HepG2 (cell line): ENCODE measurements around the gene ASPM. TPM values are rescaled to one million over a fixed set of nuclear protein-coding genes. Genes with fewer than 3 reads are reported as not detected.

Source experiments
- CEBPG ChIP-seq: IDR thresholded peaks from 2 replicates; pipeline ENCODE4 v1.6.1; 2016
- EP300 ChIP-seq, 3 experiments: sonication (generic) in 1 of 3; formaldehyde crosslinking in 1 of 3; IDR thresholded peaks; 2 replicates each; pipeline versions ENCODE4 v1.5.1 to v1.6.1; 2011 to 2020; ENCODE audit warnings: low read depth in 2 of 3, low read length in 2 of 3, borderline replicate concordance in 1 of 3, improper control_type of control experiment in 1 of 3, mild to moderate bottlenecking in 1 of 3, missing genetic modification reagents in 1 of 3, moderate library complexity in 1 of 3
- FOXM1 ChIP-seq: sonication (generic); formaldehyde crosslinking; IDR thresholded peaks from 2 replicates; pipeline ENCODE4 v1.5.0; 2020; ENCODE audit warnings: missing genetic modification reagents
- HNF4A ChIP-seq: sonication (generic); formaldehyde crosslinking; IDR thresholded peaks from 2 replicates; pipeline ENCODE4 v1.4.0; 2020; ENCODE audit warnings: missing genetic modification reagents
- ISL2 ChIP-seq: sonication (generic); formaldehyde crosslinking; IDR thresholded peaks from 2 replicates; pipeline ENCODE4 v1.5.0; 2020; ENCODE audit warnings: missing genetic modification reagents
- ISX ChIP-seq: sonication (generic); formaldehyde crosslinking; conservative IDR thresholded peaks from 2 replicates; pipeline ENCODE4 v1.5.0; 2020; ENCODE audit warnings: missing genetic modification reagents
- KAT2B ChIP-seq: fragments of 150-350 bp; IDR thresholded peaks from 2 replicates; pipeline ENCODE4 v1.6.1; 2014; ENCODE audit warnings: low read depth, low read length, borderline replicate concordance
- KDM6A ChIP-seq: IDR thresholded peaks from 2 replicates; pipeline ENCODE4 v1.6.1; 2016; ENCODE audit warnings: low read depth
- MBD4 ChIP-seq: IDR thresholded peaks from 2 replicates; pipeline ENCODE4 v1.6.1; 2012; ENCODE audit warnings: low read length, inconsistent platforms, borderline replicate concordance
- MIER2 ChIP-seq: IDR thresholded peaks from 2 replicates; pipeline ENCODE4 v1.6.1; 2016; ENCODE audit warnings: missing biosample characterization, missing genetic modification reagents
- MYNN ChIP-seq: sonication (generic); formaldehyde crosslinking; IDR thresholded peaks from 2 replicates; pipeline ENCODE4 v1.4.0; 2020; ENCODE audit warnings: mild to moderate bottlenecking, low read depth, missing genetic modification reagents
- NFKBIZ ChIP-seq: IDR thresholded peaks from 2 replicates; pipeline ENCODE4 v1.6.1; 2018; ENCODE audit warnings: missing genetic modification reagents, missing compliant biosample characterization
- PAX8 ChIP-seq: sonication (generic); formaldehyde crosslinking; IDR thresholded peaks from 2 replicates; pipeline ENCODE4 v1.8.0; 2022; ENCODE audit warnings: mild to moderate bottlenecking, missing genetic modification reagents, borderline replicate concordance
- PRPF4 ChIP-seq: fragments of 200-400 bp; formaldehyde crosslinking; IDR thresholded peaks from 2 replicates; pipeline ENCODE4 v1.6.1; 2016; ENCODE audit warnings: low read length, low read depth; ENCODE audit not compliant: poor library complexity, severe bottlenecking
- SNAI1 ChIP-seq: sonication (generic); formaldehyde crosslinking; IDR thresholded peaks from 2 replicates; pipeline ENCODE4 v1.5.0; 2020; ENCODE audit warnings: mild to moderate bottlenecking, missing genetic modification reagents, borderline replicate concordance
- SP140L ChIP-seq: sonication (generic); formaldehyde crosslinking; IDR thresholded peaks from 2 replicates; pipeline ENCODE4 v1.4.0; 2020; ENCODE audit warnings: missing genetic modification reagents, borderline replicate concordance
- ZBTB20 ChIP-seq: sonication (generic); formaldehyde crosslinking; IDR thresholded peaks from 2 replicates; pipeline ENCODE4 v1.8.1; 2023; ENCODE audit warnings: missing genetic modification reagents, low read depth, mild to moderate bottlenecking, borderline replicate concordance
- ZNF326 ChIP-seq: sonication (generic); formaldehyde crosslinking; IDR thresholded peaks from 2 replicates; pipeline ENCODE4 v1.4.0; 2020; ENCODE audit warnings: missing genetic modification reagents, borderline replicate concordance
- ZNF460 ChIP-seq: sonication (generic); formaldehyde crosslinking; IDR thresholded peaks from 2 replicates; pipeline ENCODE4 v1.5.1; 2020; ENCODE audit warnings: missing genetic modification reagents, mild to moderate bottlenecking, borderline replicate concordance
- ZNF496 ChIP-seq: sonication (generic); formaldehyde crosslinking; IDR thresholded peaks from 2 replicates; pipeline ENCODE4 v1.8.1; 2023; ENCODE audit warnings: mild to moderate bottlenecking, moderate library complexity, missing genetic modification reagents; ENCODE audit not compliant: insufficient replicate concordance
- ZNF616 ChIP-seq: sonication (generic); formaldehyde crosslinking; IDR thresholded peaks from 2 replicates; pipeline ENCODE4 v1.5.0; 2020; ENCODE audit warnings: low read depth, mild to moderate bottlenecking, missing genetic modification reagents
- ZNF816 ChIP-seq: sonication (generic); formaldehyde crosslinking; IDR thresholded peaks from 2 replicates; pipeline ENCODE4 v1.8.0; 2022; ENCODE audit warnings: missing genetic modification reagents, mild to moderate bottlenecking, borderline replicate concordance
- polyA plus RNA-seq, 8 experiments: library from polyadenylated mRNA; depleted of rRNA in 3 of 8; stranded (reverse) in 7 of 8; unstranded in 1 of 8; fragments of >200 nt; fragmentation: Illumina TruSeq in 4 of 8; extraction: Trizol in 4 of 8; gene quantifications; 2 replicates each; pipeline versions ENCODE4 v1.2.1 to v1.2.3, GENCODE V29; 2011 to 2016; ENCODE audit warnings: low read depth in 4 of 8, missing spikeins in 1 of 8, mixed read lengths in 1 of 8; ENCODE audit not compliant: insufficient read depth in 1 of 8
- total RNA-seq, 5 experiments: library from RNA; depleted of rRNA; stranded (reverse); fragments of >200 nt; fragmentation: Illumina TruSeq; extraction: Trizol; gene quantifications; 2 replicates each; pipeline ENCODE4 v1.2.3, GENCODE V29; 2016; ENCODE audit warnings: low read depth in 1 of 5
- TF ChIP-seq, protein P1 (sequence below): sonication (generic); formaldehyde crosslinking; IDR thresholded peaks from 2 replicates; pipeline ENCODE4 v1.4.0; 2020; ENCODE audit warnings: mild to moderate bottlenecking, missing genetic modification reagents
- TF ChIP-seq, protein P2 (sequence below): sonication (generic); formaldehyde crosslinking; IDR thresholded peaks from 2 replicates; pipeline ENCODE4 v1.5.1; 2020; ENCODE audit warnings: missing genetic modification reagents, mild to moderate bottlenecking, borderline replicate concordance
- TF ChIP-seq, protein P3 (sequence below): IDR thresholded peaks from 2 replicates; pipeline ENCODE4 v1.6.1; 2016
- TF ChIP-seq, protein P4 (sequence below): sonication (generic); formaldehyde crosslinking; IDR thresholded peaks from 2 replicates; pipeline ENCODE4 v1.5.0; 2020; ENCODE audit warnings: missing genetic modification reagents

Gene ASPM
- total and polyA plus RNA-seq, 2 of the 13 experiments (the other 11 are each of a cell fraction or from before 2014, with no cell fraction given) = 7.7 to 29.1 TPM

DNA sequence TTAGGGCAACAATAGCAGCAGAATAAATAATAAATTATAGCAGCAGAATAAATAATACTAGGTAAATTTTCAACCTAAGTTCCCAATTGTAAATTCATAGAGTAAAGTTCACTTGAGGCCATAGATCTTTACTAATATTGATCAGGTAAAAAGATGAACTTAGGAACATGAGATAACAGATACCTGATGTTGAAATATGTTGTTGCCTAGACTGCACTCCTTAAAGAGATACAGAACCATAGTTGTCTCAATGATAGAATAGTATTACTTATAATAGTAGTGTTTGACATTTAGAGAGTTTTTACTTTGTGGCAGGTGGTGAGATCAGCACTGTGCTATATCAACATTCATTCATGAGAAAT is 79.0 kb downstream of the ASPM start (continued):
- TF ChIP-seq NFKBIZ (CRISPR knock-in tag) = no peak
- TF ChIP-seq ZNF616 = no peak
- no peak for TF ChIP-seq MBD4
- TF ChIP-seq, protein P1, sequence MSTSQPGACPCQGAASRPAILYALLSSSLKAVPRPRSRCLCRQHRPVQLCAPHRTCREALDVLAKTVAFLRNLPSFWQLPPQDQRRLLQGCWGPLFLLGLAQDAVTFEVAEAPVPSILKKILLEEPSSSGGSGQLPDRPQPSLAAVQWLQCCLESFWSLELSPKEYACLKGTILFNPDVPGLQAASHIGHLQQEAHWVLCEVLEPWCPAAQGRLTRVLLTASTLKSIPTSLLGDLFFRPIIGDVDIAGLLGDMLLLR (CRISPR knock-in tag) = no peak
- TF ChIP-seq, protein P2, sequence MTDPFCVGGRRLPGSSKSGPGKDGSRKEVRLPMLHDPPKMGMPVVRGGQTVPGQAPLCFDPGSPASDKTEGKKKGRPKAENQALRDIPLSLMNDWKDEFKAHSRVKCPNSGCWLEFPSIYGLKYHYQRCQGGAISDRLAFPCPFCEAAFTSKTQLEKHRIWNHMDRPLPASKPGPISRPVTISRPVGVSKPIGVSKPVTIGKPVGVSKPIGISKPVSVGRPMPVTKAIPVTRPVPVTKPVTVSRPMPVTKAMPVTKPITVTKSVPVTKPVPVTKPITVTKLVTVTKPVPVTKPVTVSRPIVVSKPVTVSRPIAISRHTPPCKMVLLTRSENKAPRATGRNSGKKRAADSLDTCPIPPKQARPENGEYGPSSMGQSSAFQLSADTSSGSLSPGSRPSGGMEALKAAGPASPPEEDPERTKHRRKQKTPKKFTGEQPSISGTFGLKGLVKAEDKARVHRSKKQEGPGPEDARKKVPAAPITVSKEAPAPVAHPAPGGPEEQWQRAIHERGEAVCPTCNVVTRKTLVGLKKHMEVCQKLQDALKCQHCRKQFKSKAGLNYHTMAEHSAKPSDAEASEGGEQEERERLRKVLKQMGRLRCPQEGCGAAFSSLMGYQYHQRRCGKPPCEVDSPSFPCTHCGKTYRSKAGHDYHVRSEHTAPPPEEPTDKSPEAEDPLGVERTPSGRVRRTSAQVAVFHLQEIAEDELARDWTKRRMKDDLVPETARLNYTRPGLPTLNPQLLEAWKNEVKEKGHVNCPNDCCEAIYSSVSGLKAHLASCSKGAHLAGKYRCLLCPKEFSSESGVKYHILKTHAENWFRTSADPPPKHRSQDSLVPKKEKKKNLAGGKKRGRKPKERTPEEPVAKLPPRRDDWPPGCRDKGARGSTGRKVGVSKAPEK = no peak
- no peak for TF ChIP-seq ZNF496 (CRISPR knock-in tag)
- TF ChIP-seq ISX (CRISPR knock-in tag) = no peak
- no peak for TF ChIP-seq PRPF4
- TF ChIP-seq ZNF460 = no peak
- TF ChIP-seq CEBPG (CRISPR knock-in tag) = peak; percentile 56
- TF ChIP-seq PAX8 (CRISPR knock-in tag) = no peak
- TF ChIP-seq MIER2 (CRISPR knock-in tag) = no peak
- TF ChIP-seq SP140L (CRISPR knock-in tag) = no peak
- TF ChIP-seq SNAI1 (CRISPR knock-in tag) = no peak
- TF ChIP-seq MYNN (CRISPR knock-in tag) = no peak
- peak; percentile 40; the same call in 1 of the 2 replicates for TF ChIP-seq ISL2 (CRISPR knock-in tag)
- peak; percentile 78 for TF ChIP-seq HNF4A (CRISPR knock-in tag)
- TF ChIP-seq KDM6A (CRISPR knock-in tag) = peak; percentile 64; the same call in 1 of the 2 replicates
- TF ChIP-seq, protein P3, sequence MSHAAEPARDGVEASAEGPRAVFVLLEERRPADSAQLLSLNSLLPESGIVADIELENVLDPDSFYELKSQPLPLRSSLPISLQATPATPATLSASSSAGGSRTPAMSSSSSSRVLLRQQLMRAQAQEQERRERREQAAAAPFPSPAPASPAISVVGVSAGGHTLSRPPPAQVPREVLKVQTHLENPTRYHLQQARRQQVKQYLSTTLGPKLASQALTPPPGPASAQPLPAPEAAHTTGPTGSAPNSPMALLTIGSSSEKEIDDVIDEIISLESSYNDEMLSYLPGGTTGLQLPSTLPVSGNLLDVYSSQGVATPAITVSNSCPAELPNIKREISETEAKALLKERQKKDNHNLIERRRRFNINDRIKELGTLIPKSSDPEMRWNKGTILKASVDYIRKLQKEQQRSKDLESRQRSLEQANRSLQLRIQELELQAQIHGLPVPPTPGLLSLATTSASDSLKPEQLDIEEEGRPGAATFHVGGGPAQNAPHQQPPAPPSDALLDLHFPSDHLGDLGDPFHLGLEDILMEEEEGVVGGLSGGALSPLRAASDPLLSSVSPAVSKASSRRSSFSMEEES (CRISPR knock-in tag) = no peak
- TF ChIP-seq FOXM1 (CRISPR knock-in tag) = no peak
- TF ChIP-seq ZNF326 (CRISPR knock-in tag) = no peak
- peak in 1 of 2 experiments; percentile 63; a peak in 2 of 4 replicates for TF ChIP-seq EP300 (IDR thresholded peaks at IDR 0.05; ENCODE audit: low read depth in 2 of 2, low read length in 2 of 2)
- TF ChIP-seq EP300 (CRISPR knock-in tag; IDR thresholded peaks at IDR 0.05; ENCODE audit: borderline replicate concordance) = no peak
- TF ChIP-seq ZBTB20 (CRISPR knock-in tag) = no peak
- peak; percentile 26; the same call in 1 of the 2 replicates for TF ChIP-seq KAT2B
- no peak for TF ChIP-seq ZNF816
- TF ChIP-seq, protein P4, sequence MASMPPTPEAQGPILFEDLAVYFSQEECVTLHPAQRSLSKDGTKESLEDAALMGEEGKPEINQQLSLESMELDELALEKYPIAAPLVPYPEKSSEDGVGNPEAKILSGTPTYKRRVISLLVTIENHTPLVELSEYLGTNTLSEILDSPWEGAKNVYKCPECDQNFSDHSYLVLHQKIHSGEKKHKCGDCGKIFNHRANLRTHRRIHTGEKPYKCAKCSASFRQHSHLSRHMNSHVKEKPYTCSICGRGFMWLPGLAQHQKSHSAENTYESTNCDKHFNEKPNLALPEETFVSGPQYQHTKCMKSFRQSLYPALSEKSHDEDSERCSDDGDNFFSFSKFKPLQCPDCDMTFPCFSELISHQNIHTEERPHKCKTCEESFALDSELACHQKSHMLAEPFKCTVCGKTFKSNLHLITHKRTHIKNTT = no peak
